GM23248 (cell line): ENCODE data around the gene ADIPOR2.

Experiments
- EZH2 ChIP-seq: fragments of 200-600 bp; sonication (generic); IDR thresholded peaks from 2 replicates; pipeline ENCODE4 v1.6.1; 2018; ENCODE audit warnings: antibody characterized with exemption, mild to moderate bottlenecking; ENCODE audit not compliant: insufficient read depth, poor library complexity, severe bottlenecking
- EZH2phosphoT487 ChIP-seq: fragments of 200-600 bp; sonication (generic); IDR thresholded peaks from 2 replicates; pipeline ENCODE4 v1.6.1; 2018; ENCODE audit warnings: antibody characterized with exemption, moderate library complexity, mild to moderate bottlenecking, low read depth; ENCODE audit not compliant: insufficient read depth

DNA sequence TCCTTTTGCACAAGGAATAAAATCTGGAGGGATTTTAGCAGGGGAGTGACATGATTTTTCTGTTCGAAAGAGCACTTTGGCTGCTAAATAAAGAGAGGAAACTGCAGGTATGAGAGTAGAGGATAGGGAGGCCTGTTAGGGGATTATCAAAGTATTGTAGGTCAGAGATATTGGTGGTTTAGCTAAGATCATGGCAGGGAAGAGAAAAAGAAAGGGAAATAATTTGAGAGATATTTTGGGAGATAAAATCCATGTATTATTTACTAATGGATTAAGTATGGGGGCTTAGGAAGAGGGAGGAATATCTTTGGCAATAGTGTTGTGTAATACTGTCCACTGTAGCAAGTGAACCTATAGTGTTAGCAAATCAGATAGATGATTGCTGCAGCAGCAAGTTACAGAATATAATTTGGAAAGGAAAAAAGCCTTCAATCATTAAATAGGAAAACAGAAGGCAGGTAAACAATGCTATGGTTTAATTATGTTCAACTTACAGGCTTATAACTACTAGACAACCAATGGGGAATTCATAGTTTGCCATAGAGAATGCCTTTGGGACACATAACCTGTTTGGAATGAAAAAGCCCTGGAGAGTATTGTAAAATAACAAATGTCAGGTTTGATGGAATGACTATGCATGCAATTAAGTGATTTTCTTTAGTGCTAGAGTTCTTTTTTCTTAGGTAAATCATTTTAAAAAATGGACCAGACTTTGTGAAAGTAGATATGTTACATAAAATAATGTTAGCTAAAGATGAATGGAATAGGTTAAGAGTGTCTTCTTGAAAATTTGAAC is 50.5 kb downstream of the ADIPOR2 start:
- TF ChIP-seq EZH2 (no peak), EZH2phosphoT487 (no peak)
